HL-60 (cell line): ENCODE data around the gene FHIT.

Experiments used
- CTCF ChIP-seq: IDR thresholded peaks from one replicate; pipeline ENCODE4 v1.5.1; 2011; ENCODE audit warnings: low read length, control low read depth, inconsistent platforms; ENCODE audit not compliant: insufficient read depth
- POLR2AphosphoS5 ChIP-seq: IDR thresholded peaks from 2 replicates; pipeline ENCODE4 v1.6.1; 2012; ENCODE audit warnings: low read depth
- REST ChIP-seq: IDR thresholded peaks from 2 replicates; pipeline ENCODE4 v1.6.1; 2012; ENCODE audit warnings: low read depth; ENCODE audit not compliant: insufficient replicate concordance
- SPI1 ChIP-seq: IDR thresholded peaks from 2 replicates; pipeline ENCODE4 v1.6.1; 2012; ENCODE audit warnings: low read depth, mild to moderate bottlenecking, borderline replicate concordance

GRCh38 chr3:60114191-60114590 lies 1137.1 kb downstream of the FHIT start:
- TF ChIP-seq CTCF (no peak), REST (no peak), POLR2AphosphoS5 (no peak), SPI1 (no peak)
